H1 (cell line): Measurements from ENCODE around the gene DIP2C. TPM values are rescaled to one million over a fixed set of nuclear protein-coding genes. Genes with fewer than 3 reads are reported as not detected.

ENCODE experiments used
- CTBP2 ChIP-seq: IDR thresholded peaks from 2 replicates; pipeline ENCODE4 v1.7.0; 2011; ENCODE audit warnings: borderline replicate concordance, mild to moderate bottlenecking, moderate library complexity, mixed read lengths, low read length; ENCODE audit not compliant: insufficient read depth, insufficient read length
- PHF8 ChIP-seq: fragments of 200-600 bp; sonication (generic); conservative IDR thresholded peaks from 2 replicates; pipeline ENCODE4 v1.7.1; 2012; ENCODE audit warnings: low read depth, mild to moderate bottlenecking, inconsistent platforms, low read length, moderate library complexity
- polyA plus RNA-seq, 7 experiments: library from polyadenylated mRNA; depleted of rRNA in 3 of 7; stranded (reverse) in 5 of 7; unstranded in 2 of 7; fragments of >200 nt in 5 of 7; fragments of 200-250 nt in 2 of 7; gene quantifications; 1 replicate in 5 of 7; 2 replicates in 1 of 7; 4 replicates in 1 of 7; pipeline versions ENCODE4 v1.2.1 to v1.2.3, GENCODE V29; 2011 to 2013; ENCODE audit warnings: missing spikeins in 2 of 7, mixed read lengths in 2 of 7
- total RNA-seq: library from RNA; stranded (reverse); fragmentation: NEBNext Ultra II Directional; extraction: Animal tissue kit (Norgen Biotek cat#: 25700); gene quantifications from 2 replicates; pipeline ENCODE4 v1.2.1, GENCODE V29; 2021
- TF ChIP-seq, protein P1 (sequence below): fragments of 300-600 bp; sonication (generic); IDR thresholded peaks from 2 replicates; pipeline ENCODE4 v1.7.1; 2012; ENCODE audit warnings: low read length, moderate library complexity, mild to moderate bottlenecking, inconsistent platforms; ENCODE audit not compliant: insufficient replicate concordance

DIP2C gene
- total and polyA plus RNA-seq, 2 of the 8 experiments (the other 6 are each of a cell fraction or from before 2014, with no cell fraction given) = 3.8 to 9.3 TPM

DNA sequence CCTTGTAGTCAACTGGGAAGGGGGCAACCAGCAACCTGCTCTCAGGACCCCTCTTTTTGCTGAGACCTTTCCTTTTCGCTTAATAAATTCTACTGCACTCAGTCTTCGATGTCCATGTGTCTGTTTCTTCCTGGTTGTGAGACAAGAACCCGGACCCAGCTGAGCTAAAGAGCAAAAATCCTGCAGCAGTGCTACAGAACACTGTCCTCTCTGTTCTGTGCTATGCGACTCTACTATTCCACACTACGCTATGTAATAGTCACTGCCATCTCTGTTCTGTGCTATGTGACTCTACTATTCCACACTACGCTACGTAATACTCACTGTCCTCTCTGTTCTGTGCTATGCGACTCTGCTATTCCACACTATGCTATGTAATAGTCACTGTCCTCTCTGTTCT lies 34.3 kb downstream of the DIP2C start (continued):
- TF ChIP-seq, protein P1, sequence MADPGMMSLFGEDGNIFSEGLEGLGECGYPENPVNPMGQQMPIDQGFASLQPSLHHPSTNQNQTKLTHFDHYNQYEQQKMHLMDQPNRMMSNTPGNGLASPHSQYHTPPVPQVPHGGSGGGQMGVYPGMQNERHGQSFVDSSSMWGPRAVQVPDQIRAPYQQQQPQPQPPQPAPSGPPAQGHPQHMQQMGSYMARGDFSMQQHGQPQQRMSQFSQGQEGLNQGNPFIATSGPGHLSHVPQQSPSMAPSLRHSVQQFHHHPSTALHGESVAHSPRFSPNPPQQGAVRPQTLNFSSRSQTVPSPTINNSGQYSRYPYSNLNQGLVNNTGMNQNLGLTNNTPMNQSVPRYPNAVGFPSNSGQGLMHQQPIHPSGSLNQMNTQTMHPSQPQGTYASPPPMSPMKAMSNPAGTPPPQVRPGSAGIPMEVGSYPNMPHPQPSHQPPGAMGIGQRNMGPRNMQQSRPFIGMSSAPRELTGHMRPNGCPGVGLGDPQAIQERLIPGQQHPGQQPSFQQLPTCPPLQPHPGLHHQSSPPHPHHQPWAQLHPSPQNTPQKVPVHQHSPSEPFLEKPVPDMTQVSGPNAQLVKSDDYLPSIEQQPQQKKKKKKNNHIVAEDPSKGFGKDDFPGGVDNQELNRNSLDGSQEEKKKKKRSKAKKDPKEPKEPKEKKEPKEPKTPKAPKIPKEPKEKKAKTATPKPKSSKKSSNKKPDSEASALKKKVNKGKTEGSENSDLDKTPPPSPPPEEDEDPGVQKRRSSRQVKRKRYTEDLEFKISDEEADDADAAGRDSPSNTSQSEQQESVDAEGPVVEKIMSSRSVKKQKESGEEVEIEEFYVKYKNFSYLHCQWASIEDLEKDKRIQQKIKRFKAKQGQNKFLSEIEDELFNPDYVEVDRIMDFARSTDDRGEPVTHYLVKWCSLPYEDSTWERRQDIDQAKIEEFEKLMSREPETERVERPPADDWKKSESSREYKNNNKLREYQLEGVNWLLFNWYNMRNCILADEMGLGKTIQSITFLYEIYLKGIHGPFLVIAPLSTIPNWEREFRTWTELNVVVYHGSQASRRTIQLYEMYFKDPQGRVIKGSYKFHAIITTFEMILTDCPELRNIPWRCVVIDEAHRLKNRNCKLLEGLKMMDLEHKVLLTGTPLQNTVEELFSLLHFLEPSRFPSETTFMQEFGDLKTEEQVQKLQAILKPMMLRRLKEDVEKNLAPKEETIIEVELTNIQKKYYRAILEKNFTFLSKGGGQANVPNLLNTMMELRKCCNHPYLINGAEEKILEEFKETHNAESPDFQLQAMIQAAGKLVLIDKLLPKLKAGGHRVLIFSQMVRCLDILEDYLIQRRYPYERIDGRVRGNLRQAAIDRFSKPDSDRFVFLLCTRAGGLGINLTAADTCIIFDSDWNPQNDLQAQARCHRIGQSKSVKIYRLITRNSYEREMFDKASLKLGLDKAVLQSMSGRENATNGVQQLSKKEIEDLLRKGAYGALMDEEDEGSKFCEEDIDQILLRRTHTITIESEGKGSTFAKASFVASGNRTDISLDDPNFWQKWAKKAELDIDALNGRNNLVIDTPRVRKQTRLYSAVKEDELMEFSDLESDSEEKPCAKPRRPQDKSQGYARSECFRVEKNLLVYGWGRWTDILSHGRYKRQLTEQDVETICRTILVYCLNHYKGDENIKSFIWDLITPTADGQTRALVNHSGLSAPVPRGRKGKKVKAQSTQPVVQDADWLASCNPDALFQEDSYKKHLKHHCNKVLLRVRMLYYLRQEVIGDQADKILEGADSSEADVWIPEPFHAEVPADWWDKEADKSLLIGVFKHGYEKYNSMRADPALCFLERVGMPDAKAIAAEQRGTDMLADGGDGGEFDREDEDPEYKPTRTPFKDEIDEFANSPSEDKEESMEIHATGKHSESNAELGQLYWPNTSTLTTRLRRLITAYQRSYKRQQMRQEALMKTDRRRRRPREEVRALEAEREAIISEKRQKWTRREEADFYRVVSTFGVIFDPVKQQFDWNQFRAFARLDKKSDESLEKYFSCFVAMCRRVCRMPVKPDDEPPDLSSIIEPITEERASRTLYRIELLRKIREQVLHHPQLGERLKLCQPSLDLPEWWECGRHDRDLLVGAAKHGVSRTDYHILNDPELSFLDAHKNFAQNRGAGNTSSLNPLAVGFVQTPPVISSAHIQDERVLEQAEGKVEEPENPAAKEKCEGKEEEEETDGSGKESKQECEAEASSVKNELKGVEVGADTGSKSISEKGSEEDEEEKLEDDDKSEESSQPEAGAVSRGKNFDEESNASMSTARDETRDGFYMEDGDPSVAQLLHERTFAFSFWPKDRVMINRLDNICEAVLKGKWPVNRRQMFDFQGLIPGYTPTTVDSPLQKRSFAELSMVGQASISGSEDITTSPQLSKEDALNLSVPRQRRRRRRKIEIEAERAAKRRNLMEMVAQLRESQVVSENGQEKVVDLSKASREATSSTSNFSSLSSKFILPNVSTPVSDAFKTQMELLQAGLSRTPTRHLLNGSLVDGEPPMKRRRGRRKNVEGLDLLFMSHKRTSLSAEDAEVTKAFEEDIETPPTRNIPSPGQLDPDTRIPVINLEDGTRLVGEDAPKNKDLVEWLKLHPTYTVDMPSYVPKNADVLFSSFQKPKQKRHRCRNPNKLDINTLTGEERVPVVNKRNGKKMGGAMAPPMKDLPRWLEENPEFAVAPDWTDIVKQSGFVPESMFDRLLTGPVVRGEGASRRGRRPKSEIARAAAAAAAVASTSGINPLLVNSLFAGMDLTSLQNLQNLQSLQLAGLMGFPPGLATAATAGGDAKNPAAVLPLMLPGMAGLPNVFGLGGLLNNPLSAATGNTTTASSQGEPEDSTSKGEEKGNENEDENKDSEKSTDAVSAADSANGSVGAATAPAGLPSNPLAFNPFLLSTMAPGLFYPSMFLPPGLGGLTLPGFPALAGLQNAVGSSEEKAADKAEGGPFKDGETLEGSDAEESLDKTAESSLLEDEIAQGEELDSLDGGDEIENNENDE = no peak
- TF ChIP-seq CTBP2 (no peak), PHF8 (no peak)
